Aorta (tissue), 5 donors: ENCODE results near the gene DCAF4. TPM values are rescaled to one million over a fixed set of nuclear protein-coding genes. Genes with fewer than 3 reads are reported as not detected.

Source experiments
- ATAC-seq: fragments of 200-7000 bp; cut with Tn5 transposase; one replicate; pipeline ENCODE4 v1.9.1; 2022; ENCODE audit warnings: moderate library complexity; ENCODE audit not compliant: low FRiP score
- DNase-seq, 2 donors: peaks; one replicate each; pipeline ENCODE4 v3.0.0-alpha.2; 2020
- H3K27ac ChIP-seq, 2 donors: one replicate each; pipeline ENCODE4 v1.5.1; 2013; ENCODE audit warnings: low read length in 2 of 2, mild to moderate bottlenecking in 2 of 2, moderate library complexity in 2 of 2, control low read depth in 1 of 2, inconsistent platforms in 1 of 2, low read depth in 1 of 2
- H3K27me3 ChIP-seq, 2 donors: one replicate each; pipeline ENCODE4 v1.6.1; 2013; ENCODE audit warnings: control low read depth in 1 of 2, low read length in 1 of 2, mild to moderate bottlenecking in 1 of 2, moderate library complexity in 1 of 2; ENCODE audit not compliant: insufficient read depth in 2 of 2, control insufficient read depth in 1 of 2
- H3K36me3 ChIP-seq, 2 donors: one replicate each; pipeline ENCODE4 v1.6.1; 2013; ENCODE audit warnings: control low read depth in 1 of 2, low read length in 1 of 2, mild to moderate bottlenecking in 1 of 2; ENCODE audit not compliant: insufficient read depth in 2 of 2, control insufficient read depth in 1 of 2
- H3K4me1 ChIP-seq, 2 donors: one replicate each; pipeline ENCODE4 v1.6.1; 2013; ENCODE audit warnings: low read length in 2 of 2, control low read depth in 1 of 2, mild to moderate bottlenecking in 1 of 2, moderate library complexity in 1 of 2; ENCODE audit not compliant: insufficient read depth in 2 of 2, control insufficient read depth in 1 of 2
- H3K4me3 ChIP-seq, 2 donors: one replicate each; pipeline ENCODE4 v1.5.1; 2013; ENCODE audit warnings: low read length in 2 of 2, control low read depth in 1 of 2, mild to moderate bottlenecking in 1 of 2
- H3K9me3 ChIP-seq: one replicate; pipeline ENCODE4 v1.6.1; 2013; ENCODE audit warnings: mild to moderate bottlenecking, low read length; ENCODE audit not compliant: control insufficient read depth
- WGBS, 2 donors: extraction: QIAGEN DNeasy Blood & Tissue Kit; methylation state at CpG; one replicate each; pipeline ENCODE4 v1.1.7; 2013; 5-methylcytosine and 5-hydroxymethylcytosine counted together
- intact Hi-C, 2 donors: fragments of 100-400 bp; cut with DNase I; formaldehyde crosslinking; loops; one replicate each; pipeline versions ENCODE4 v1.14.2 to v1.15.0; 2022
- polyA plus RNA-seq, 2 donors: library from polyadenylated mRNA; stranded (reverse); fragments of 200-250 nt; gene quantifications; one replicate each; pipeline ENCODE4 v1.2.3, GENCODE V29; 2013
- total RNA-seq, 2 donors: library from RNA; stranded (reverse); fragmentation: NEBNext Ultra II Directional; extraction: Animal tissue kit (Norgen Biotek cat#: 25700); gene quantifications; one replicate each; pipeline ENCODE4 v1.2.1, GENCODE V29; 2021
- donor health status: healthy with polysubstance abuse.
- donor health status: Bipolar disorder and iron deficiency.
- donor health status: DM: no; HTN: no; CAD: no.
- donor health status: DM: no; HTN: no; CAD: no.
- donor health status: DM: yes; HTN: yes; CAD: no.

The DCAF4 gene
- total and polyA plus RNA-seq, 4 donors: 4.6 to 15.7 (median 9.3) TPM

DNA sequence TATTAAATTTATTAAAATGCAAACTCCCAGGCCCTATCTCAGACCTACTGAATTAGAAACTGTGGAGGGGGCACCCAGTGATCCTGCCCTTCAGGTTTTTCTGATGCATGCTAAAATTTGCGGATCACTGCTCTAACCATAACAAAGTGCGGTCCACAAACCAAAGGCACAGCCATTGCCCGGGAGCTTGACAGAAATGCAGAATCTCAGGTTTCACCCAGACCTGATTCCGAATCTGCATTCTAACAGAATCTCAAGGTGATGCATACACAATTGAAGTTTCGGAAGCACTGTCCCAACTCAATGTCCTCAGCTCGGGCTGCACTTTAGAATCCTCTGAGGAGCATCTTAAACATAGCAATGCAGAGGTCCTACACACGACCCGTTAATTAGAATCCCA is 54.6 kb downstream of the DCAF4 start:
- ATAC-seq (no peak), DNase-seq (no peak)
- H3K9me3 ChIP-seq: no peaks in the 10 kb centered on the region
- intact Hi-C loops: no loop called here
- peaks cover 3 to 10% of the 10 kb centered on the region in 2 donors for H3K36me3 ChIP-seq
- H3K4me1 ChIP-seq: no peaks in the 10 kb centered on the region
- WGBS, 2 donors: 85 to 91% methylated on average over 8 of the region's 8 CpGs
- H3K27me3 ChIP-seq: no peaks in the 10 kb centered on the region
- no peak overlapping the region for H3K4me3 ChIP-seq
- H3K27ac ChIP-seq: no peak overlapping the region

DNA sequence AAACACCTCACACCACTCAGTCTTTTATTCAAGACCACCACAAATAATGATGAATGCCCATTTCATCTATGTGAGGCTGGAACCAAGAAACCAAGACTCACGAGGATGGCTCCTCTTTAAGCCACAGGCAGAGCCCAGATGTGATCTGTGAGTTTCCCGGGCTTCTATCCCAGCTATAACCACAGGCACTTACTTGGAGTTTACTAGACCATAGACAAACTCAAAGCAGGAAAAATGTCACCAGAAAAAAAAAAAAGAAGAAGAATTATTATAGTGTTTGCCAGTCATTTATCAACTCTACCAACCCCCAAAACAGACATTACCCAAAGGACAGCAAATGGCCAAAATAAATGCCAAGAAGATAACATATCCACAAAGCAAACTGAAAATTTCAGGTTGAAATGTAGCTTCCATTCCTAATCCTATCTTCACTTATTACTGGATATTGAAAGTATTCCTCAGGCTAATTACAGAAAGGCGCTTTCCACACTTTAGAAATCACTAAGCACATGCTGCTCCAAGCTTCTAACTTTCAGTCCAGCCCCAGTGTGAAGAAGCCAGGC is 56.0 kb downstream of the DCAF4 start:
- intact Hi-C loops: no loop called here
- H3K4me3 ChIP-seq: no peak overlapping the region
- no peak overlapping the region for H3K27ac ChIP-seq
- no peak for DNase-seq
- no peaks in the 10 kb centered on the region for H3K4me1 ChIP-seq
- WGBS, 2 donors: 36 to 49% methylated on average over 3 of the region's 3 CpGs
- H3K9me3 ChIP-seq: no peaks in the 10 kb centered on the region
- no peaks in the 10 kb centered on the region for H3K27me3 ChIP-seq
- ATAC-seq: no peak
- H3K36me3 ChIP-seq: peaks cover 3 to 11% of the 10 kb centered on the region in 2 donors

DNA sequence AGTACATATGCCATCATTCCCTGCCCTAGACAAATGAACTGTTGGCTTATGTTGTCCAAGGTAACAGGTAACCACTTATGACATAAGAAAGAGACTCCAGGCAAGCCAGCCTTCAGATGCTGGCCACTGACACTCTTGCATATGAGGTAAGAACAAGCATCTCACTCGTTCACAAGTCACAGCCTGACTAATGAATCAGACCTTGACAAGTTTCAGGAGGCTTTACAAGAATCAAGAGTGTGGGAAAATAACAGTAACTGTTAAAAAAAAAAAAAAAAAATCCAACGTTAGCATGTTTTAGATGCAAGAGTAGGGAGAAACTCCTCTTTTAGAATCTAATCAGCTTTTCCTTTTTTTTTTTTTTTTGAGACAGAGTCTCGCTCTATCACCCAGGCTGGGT is 60.0 kb downstream of the DCAF4 start:
- no peak overlapping the region for H3K27ac ChIP-seq
- no peak for ATAC-seq
- H3K4me3 ChIP-seq: no peak overlapping the region
- no peaks in the 10 kb centered on the region for H3K9me3 ChIP-seq
- DNase-seq: no peak
- H3K27me3 ChIP-seq: no peaks in the 10 kb centered on the region
- H3K4me1 ChIP-seq: no peaks in the 10 kb centered on the region
- WGBS, 2 donors: 39 to 63% methylated on average over 3 of the region's 3 CpGs
- H3K36me3 ChIP-seq: peaks cover 2 to 3% of the 10 kb centered on the region in 2 donors
- intact Hi-C loops: no loop called here

DNA sequence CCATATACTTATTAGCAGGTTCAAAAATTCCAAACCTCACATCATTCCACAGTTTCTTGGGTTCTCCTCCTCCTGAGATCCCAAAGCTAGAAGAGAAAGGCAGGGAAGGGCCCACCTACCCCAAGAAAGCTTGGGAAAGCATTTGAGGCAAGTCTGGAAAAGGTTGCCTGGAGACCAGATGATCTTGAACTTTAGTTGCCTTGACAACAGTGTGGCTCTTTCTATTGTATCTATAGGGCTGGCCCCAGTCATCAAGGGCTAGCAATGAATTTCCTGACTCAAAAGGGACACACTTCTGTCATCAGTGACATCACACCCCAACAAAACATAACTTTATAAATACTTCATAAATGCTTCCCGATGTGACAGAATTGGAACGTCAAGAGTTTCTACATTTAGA is 60.6 kb downstream of the DCAF4 start:
- H3K4me1 ChIP-seq: no peaks in the 10 kb centered on the region
- intact Hi-C loops: no loop called here
- H3K4me3 ChIP-seq: no peak overlapping the region
- 68 to 83% methylated on average over 2 of the region's 2 CpGs for WGBS, 2 donors
- no peaks in the 10 kb centered on the region for H3K27me3 ChIP-seq
- no peak for ATAC-seq
- DNase-seq: no peak
- no peak overlapping the region for H3K27ac ChIP-seq
- H3K9me3 ChIP-seq: no peaks in the 10 kb centered on the region
- peaks cover 2 to 3% of the 10 kb centered on the region in 2 donors for H3K36me3 ChIP-seq

DNA sequence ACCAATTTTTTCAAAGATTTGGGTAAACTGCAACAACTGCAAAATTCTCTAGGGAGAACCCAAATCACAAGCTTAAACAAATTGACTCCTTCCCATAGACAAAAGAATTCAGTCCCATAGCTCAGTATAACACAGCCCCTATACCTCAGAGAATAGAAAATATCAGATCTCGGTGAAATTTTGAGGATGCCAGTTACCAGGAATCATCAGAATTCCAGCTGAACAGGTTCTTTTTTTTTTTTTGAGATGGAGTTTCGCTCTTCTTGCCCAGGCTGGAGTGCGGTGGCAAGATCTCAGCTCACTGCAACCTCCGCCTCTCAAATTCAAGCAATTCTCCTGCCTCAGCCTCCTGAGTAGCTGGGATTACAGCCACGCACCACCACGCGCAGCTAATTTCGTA is 63.9 kb downstream of the DCAF4 start:
- WGBS, 2 donors: 93 to 99% methylated on average over 8 of the region's 8 CpGs
- H3K4me3 ChIP-seq: no peak overlapping the region
- H3K27ac ChIP-seq: no peak overlapping the region
- H3K36me3 ChIP-seq: peaks cover 2% of the 10 kb centered on the region in 2 donors
- H3K9me3 ChIP-seq: no peaks in the 10 kb centered on the region
- intact Hi-C loops: no loop called here
- no peaks in the 10 kb centered on the region for H3K4me1 ChIP-seq
- ATAC-seq: no peak
- H3K27me3 ChIP-seq: no peaks in the 10 kb centered on the region
- DNase-seq: no peak

DNA sequence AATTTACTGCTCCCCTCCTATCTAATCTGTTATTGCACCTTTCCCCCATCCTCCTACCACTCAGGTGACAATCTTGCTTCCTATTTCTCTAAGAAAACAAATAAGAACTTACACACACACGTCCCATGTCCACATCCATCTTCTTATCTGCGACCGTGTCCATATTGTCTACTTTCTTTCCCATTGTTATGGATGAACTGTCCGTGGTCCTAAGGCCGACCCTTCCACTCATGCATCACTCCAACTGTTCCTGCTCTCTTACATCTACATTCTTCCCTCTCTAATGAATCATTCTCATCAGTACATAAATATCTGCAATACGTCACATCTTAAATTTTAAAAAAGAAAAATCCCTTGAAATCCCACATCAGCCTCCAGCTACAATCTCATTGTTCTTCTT is 70.7 kb downstream of the DCAF4 start:
- ATAC-seq (no peak), DNase-seq (no peak)
- Histone ChIP-seq H3K27me3 (no peaks in the 10 kb centered on the region), H3K27ac (no peak overlapping the region), H3K4me1 (no peaks in the 10 kb centered on the region), H3K4me3 (no peak overlapping the region), H3K9me3 (no peaks in the 10 kb centered on the region), H3K36me3 (peaks cover 7 to 16% of the 10 kb centered on the region in 2 donors)
- WGBS, 2 donors: 85 to 87% methylated on average over 6 of the region's 6 CpGs
- intact Hi-C loops: no loop called here

GRCh38 chr14:72998252-72998903 is 72.1 kb downstream of the DCAF4 start:
- intact Hi-C loops: no loop called here
- DNase-seq: no peak
- Histone ChIP-seq H3K27ac (no peak overlapping the region), H3K36me3 (peaks cover 7 to 16% of the 10 kb centered on the region in 2 donors), H3K4me3 (no peak overlapping the region), H3K4me1 (no peaks in the 10 kb centered on the region), H3K9me3 (no peaks in the 10 kb centered on the region), H3K27me3 (no peaks in the 10 kb centered on the region)
- 83 to 84% methylated on average over 2 of the region's 2 CpGs for WGBS, 2 donors
- ATAC-seq: no peak

GRCh38 chr14:72999316-72999715 is 73.1 kb downstream of the DCAF4 start:
- Histone ChIP-seq H3K27ac (no peak overlapping the region), H3K4me1 (no peaks in the 10 kb centered on the region), H3K4me3 (no peak overlapping the region), H3K9me3 (no peaks in the 10 kb centered on the region), H3K36me3 (peaks cover 7 to 16% of the 10 kb centered on the region in 2 donors), H3K27me3 (no peaks in the 10 kb centered on the region)
- intact Hi-C loops: no loop called here
- DNase-seq: no peak
- WGBS, 2 donors: 96 to 97% methylated on average over 4 of the region's 4 CpGs
- no peak for ATAC-seq

DNA sequence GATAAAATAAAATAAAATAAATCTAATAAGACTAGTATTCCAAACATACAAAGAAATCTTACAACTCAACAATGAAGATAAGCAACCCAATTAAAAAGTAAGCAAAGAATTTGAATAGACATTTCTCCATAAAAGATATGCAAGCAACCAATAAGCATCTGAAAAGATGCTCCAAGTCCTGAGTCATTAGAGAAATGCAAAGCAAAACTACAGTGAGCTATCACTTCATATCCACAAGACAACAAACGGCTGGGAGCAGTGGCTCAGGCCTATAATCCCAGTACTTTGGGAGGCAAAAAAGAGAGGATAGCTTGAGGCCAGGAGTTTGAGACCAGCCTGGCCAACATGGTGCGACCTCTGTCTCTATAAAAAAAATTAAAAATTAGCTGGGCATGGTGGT is 73.8 kb downstream of the DCAF4 start:
- WGBS, 2 donors: 91 to 92% methylated on average over 2 of the region's 2 CpGs
- Histone ChIP-seq H3K4me3 (no peak overlapping the region), H3K9me3 (no peaks in the 10 kb centered on the region), H3K27ac (no peak overlapping the region), H3K4me1 (no peaks in the 10 kb centered on the region), H3K27me3 (no peaks in the 10 kb centered on the region), H3K36me3 (peaks cover 7 to 16% of the 10 kb centered on the region in 2 donors)
- ATAC-seq: no peak
- no peak for DNase-seq
- intact Hi-C loops: no loop called here
